ENCODE results near the gene AKTIP.

The AKTIP gene

DNA sequence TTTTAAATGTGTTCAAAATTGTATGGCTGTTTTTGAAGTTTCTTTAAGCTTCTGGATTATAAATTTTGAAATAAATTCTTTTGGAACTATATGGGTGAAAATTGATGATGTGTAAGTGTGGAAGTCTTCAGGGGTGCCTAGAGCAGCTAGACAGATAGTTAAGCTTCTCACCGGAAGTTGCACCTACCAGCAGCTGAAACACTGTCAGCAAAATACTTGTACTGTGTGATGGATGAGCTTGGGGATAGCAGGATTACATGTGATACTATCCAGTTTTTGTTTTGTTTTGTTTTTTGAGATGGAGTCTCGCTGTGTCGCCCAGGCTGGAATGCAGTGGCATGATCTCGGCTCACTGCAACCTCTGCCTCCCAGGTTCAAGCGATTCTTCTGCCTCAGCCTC is 49.1 kb downstream of the AKTIP start:
- H3K4me3 ChIP-seq = no peak overlapping the region
- H4K20me1 ChIP-seq = 0 out of 2 replicates have a peak, but pooled peaks cover 17% of the 10 kb centered on the region
- no peak overlapping the region for H3K4me2 ChIP-seq
- H3K36me3 ChIP-seq = peaks cover 84% of the 10 kb centered on the region
- H3K27ac ChIP-seq = no peak overlapping the region
- no peaks in the 10 kb centered on the region for H3K9me3 ChIP-seq
- no peaks in the 10 kb centered on the region for H3K27me3 ChIP-seq
- no peak for TF ChIP-seq Cebpa-rat (IDR thresholded peaks at IDR 0.05)
- H3K9ac ChIP-seq = no peak overlapping the region
- peaks cover 22% of the 10 kb centered on the region for H3K4me1 ChIP-seq

DNA sequence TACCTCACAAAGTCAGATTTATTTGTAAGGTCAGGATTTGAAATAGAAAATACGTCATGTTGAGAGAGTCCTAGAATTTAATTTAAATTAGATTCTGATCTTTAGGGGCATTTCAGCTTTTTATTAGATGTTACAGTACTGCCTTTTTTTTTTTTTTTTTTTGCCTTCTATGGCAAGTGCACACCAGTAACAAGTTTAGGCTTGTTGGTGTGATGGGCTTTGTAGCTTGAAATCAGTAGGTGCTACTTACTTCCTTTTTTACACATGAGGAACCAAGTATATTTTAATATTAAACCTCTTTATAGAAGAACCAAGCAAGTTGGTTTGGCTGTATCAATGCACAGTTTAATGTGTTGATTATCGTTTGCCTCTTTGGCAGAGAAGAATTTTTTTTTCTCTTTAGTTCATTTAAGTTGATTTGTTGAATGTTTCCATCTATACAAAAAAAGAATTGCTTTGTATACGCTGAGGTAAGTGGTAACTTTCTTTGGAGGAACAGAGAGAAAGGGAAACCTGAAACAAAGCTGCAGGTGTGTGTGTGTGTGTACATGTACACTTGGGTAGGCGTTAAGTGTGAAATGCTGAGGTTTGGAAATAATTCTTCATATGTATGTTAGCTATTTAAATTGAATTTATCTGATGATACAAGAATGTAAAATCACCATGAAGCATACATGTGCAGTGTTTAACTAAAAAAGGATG is 53.0 kb downstream of the AKTIP start:
- no peaks in the 10 kb centered on the region for H3K27me3 ChIP-seq
- H4K20me1 ChIP-seq = no peaks in the 10 kb centered on the region
- no peak overlapping the region for H3K9ac ChIP-seq
- H3K4me2 ChIP-seq = no peak overlapping the region
- no peaks in the 10 kb centered on the region for H3K4me1 ChIP-seq
- peaks cover 82% of the 10 kb centered on the region for H3K36me3 ChIP-seq
- TF ChIP-seq Cebpa-rat (IDR thresholded peaks at IDR 0.05) = no peak
- H3K9me3 ChIP-seq = no peaks in the 10 kb centered on the region
- H3K27ac ChIP-seq = no peak overlapping the region
- no peak overlapping the region for H3K4me3 ChIP-seq

DNA sequence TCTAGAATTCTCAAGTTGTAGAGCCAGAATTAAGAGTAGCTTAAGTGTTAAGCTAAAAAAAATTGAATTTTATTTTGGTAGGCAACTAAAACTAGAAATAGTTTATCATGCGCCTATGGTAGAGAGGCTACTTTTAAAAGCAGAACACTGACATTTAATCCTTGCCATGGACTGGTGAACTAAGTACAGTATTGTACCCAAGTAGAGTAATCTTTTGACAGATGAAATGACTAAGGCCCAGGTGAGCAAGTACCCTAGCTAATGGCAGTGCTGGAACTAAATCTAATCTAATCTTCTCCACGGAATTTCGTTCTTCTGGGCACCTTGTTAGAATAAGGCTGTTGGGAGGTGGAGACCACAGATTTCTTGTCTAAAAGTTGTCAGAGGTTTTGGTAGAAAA is 56.9 kb downstream of the AKTIP start:
- H3K4me1 ChIP-seq = no peaks in the 10 kb centered on the region
- no peaks in the 10 kb centered on the region for H3K27me3 ChIP-seq
- no peak overlapping the region for H3K27ac ChIP-seq
- H3K36me3 ChIP-seq = peaks cover 80% of the 10 kb centered on the region
- H3K4me3 ChIP-seq = no peak overlapping the region
- H4K20me1 ChIP-seq = no peaks in the 10 kb centered on the region
- H3K9me3 ChIP-seq = no peaks in the 10 kb centered on the region
- H3K9ac ChIP-seq = no peak overlapping the region
- no peak for TF ChIP-seq Cebpa-rat (IDR thresholded peaks at IDR 0.05)
- no peak overlapping the region for H3K4me2 ChIP-seq

DNA sequence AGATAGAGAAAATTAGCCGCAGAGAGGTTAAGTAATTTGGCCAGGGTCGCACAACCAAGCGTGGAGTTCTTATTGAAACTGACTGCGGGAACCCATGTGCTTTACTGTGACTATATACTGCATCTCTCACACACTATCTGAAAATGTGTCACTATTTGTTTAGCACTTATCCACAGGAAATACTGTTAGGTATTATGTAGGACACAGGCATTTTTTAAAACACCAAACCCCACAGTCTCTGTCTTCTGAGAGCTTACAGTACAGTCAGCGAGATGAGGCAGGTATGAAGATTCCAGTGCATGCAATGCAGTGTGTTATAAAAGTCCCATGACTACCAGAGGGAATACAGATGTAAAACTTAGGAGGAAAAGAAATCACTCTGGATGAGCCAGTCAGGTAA is 57.5 kb downstream of the AKTIP start:
- Histone ChIP-seq H3K9ac (no peak overlapping the region), H3K4me1 (no peaks in the 10 kb centered on the region), H3K27me3 (no peaks in the 10 kb centered on the region), H4K20me1 (no peaks in the 10 kb centered on the region), H3K9me3 (no peaks in the 10 kb centered on the region), H3K27ac (no peak overlapping the region), H3K4me2 (no peak overlapping the region), H3K36me3 (peaks cover 82% of the 10 kb centered on the region), H3K4me3 (no peak overlapping the region)
- no peak for TF ChIP-seq Cebpa-rat (IDR thresholded peaks at IDR 0.05)
